Posterior vena cava (tissue), 2 donors: ENCODE data around the gene RCAN2. TPM values are rescaled to one million over a fixed set of nuclear protein-coding genes. Genes with fewer than 3 reads are reported as not detected.

Experiments
- DNase-seq: peaks from one replicate; pipeline ENCODE4 v3.0.0-alpha.2; 2020; ENCODE audit warnings: low spot score
- intact Hi-C, 2 donors: fragments of 100-400 bp; cut with DNase I; formaldehyde crosslinking; loops; one replicate each; pipeline versions ENCODE4 v1.14.1 to v1.14.2; 2022 to 2023
- total RNA-seq, 2 donors: library from RNA; stranded (reverse); fragmentation: NEBNext Ultra II Directional; extraction: Animal tissue kit (Norgen Biotek cat#: 25700); gene quantifications; one replicate each; pipeline ENCODE4 v1.2.1, GENCODE V29; 2021
- donor health status: DM: yes; HTN: yes; CAD: no.
- donor health status: DM: yes; HTN: yes; CAD: no.

Gene RCAN2
- total RNA-seq, 2 donors from 2014 or later, result 35.4 to 69.6 TPM

- intact Hi-C loops, result no loop called here
- no peak for DNase-seq
Observed at GRCh38 chr6:46210294-46210693, 281.0 kb downstream of the RCAN2 start.

- intact Hi-C loops, result no loop called here
- no peak for DNase-seq
Observed at GRCh38 chr6:46208303-46208702, 282.9 kb downstream of the RCAN2 start.

GRCh38 chr6:46207174-46207573 is 284.1 kb downstream of the RCAN2 start:
- intact Hi-C loops, result no loop called here

GRCh38 chr6:46204880-46205650 is 286.2 kb downstream of the RCAN2 start:
- DNase-seq, result no peak
- intact Hi-C loops, result no loop called here

More at GRCh38 chr6:46207174-46207573, 284.1 kb downstream of the RCAN2 start:
- no peak for DNase-seq

- intact Hi-C loops, result no loop called here
- DNase-seq, result no peak
Observed at GRCh38 chr6:46203391-46204177, 287.7 kb downstream of the RCAN2 start.

- intact Hi-C loops, result no loop called here
- no peak for DNase-seq
Observed at GRCh38 chr6:46201702-46202101, 289.5 kb downstream of the RCAN2 start.

GRCh38 chr6:46199387-46199786 is 291.9 kb downstream of the RCAN2 start:
- intact Hi-C loops, result no loop called here
- no peak for DNase-seq

GRCh38 chr6:46191961-46192360 is 299.3 kb downstream of the RCAN2 start:
- intact Hi-C loops, result no loop called here
- DNase-seq, result no peak

GRCh38 chr6:46190889-46191288 is 300.4 kb downstream of the RCAN2 start:
- DNase-seq, result no peak
- intact Hi-C loops, result no loop called here

- no peak for DNase-seq
- intact Hi-C loops, result no loop called here
Observed at GRCh38 chr6:46189726-46190125, 301.5 kb downstream of the RCAN2 start.

GRCh38 chr6:46186583-46186982 is 304.7 kb downstream of the RCAN2 start:
- intact Hi-C loops, result no loop called here
- DNase-seq, result no peak

- intact Hi-C loops, result no loop called here
- DNase-seq, result no peak
Observed at GRCh38 chr6:46184114-46184513, 307.1 kb downstream of the RCAN2 start.

- intact Hi-C loops, result no loop called here
- no peak for DNase-seq
Observed at GRCh38 chr6:46175976-46176375, 315.3 kb downstream of the RCAN2 start.

GRCh38 chr6:46175446-46175845 is 315.8 kb downstream of the RCAN2 start:
- intact Hi-C loops, result no loop called here
- DNase-seq, result no peak

- intact Hi-C loops, result no loop called here
- DNase-seq, result no peak
Observed at GRCh38 chr6:46174904-46175303, 316.3 kb downstream of the RCAN2 start.

GRCh38 chr6:46172176-46172575 is 319.1 kb downstream of the RCAN2 start:
- no peak for DNase-seq
- intact Hi-C loops, result no loop called here

Other genes with a start within 250 kb of the RCAN2 start
- 1 to 10 TPM; 1.5 to 3.7 TPM for gene CYP39A1, start 161.4 kb upstream of the RCAN2 start, total RNA-seq
- 10 to 100 TPM; 14.0 to 14.9 TPM for gene SLC25A27, start 161.5 kb upstream of the RCAN2 start, total RNA-seq
- under 1 TPM; 0.52 to 0.74 TPM for gene TDRD6, start 196.4 kb upstream of the RCAN2 start, total RNA-seq
- 1 to 10 TPM; 1.5 to 2.7 TPM for gene PLA2G7, start 243.9 kb upstream of the RCAN2 start, total RNA-seq